Keratinocyte (primary cell): ENCODE measurements around the gene METTL8. TPM values are rescaled to one million over a fixed set of nuclear protein-coding genes. Genes with fewer than 3 reads are reported as not detected.

ENCODE experiments used
- DNase-seq: peaks from one replicate; pipeline ENCODE4 v3.0.0-alpha.2; 2011; ENCODE audit warnings: low read depth, missing footprints, low spot score
- FAIRE-seq: peaks from 2 replicates; lab custom pipeline; 2011; peaks lifted over from hg19 to GRCh38; lab: Jason Lieb, UNC
- H2AFZ ChIP-seq: 2 replicates; pipeline ENCODE4 v1.6.0; 2012; ENCODE audit warnings: low read length, control low read depth, inconsistent platforms; ENCODE audit not compliant: control insufficient read depth
- H3K27ac ChIP-seq: 2 replicates; pipeline ENCODE4 v1.5.1; 2011; ENCODE audit warnings: low read length; ENCODE audit not compliant: control insufficient read depth, insufficient read depth
- H3K27me3 ChIP-seq: 3 replicates; pipeline ENCODE4 v1.6.0; 2011; ENCODE audit warnings: low read length; ENCODE audit not compliant: control insufficient read depth, insufficient read depth; ENCODE audit errors: extremely low read depth
- H3K36me3 ChIP-seq, 2 experiments: 2 replicates in 1 of 2; 3 replicates in 1 of 2; pipeline ENCODE4 v1.5.1; 2011; ENCODE audit warnings: low read length in 2 of 2, mild to moderate bottlenecking in 1 of 2; ENCODE audit not compliant: control insufficient read depth in 2 of 2, insufficient read depth in 2 of 2; ENCODE audit errors: extremely low read depth in 1 of 2
- H3K4me1 ChIP-seq: 3 replicates; pipeline ENCODE4 v1.5.1; 2011; ENCODE audit warnings: low read length; ENCODE audit not compliant: control insufficient read depth, insufficient read depth; ENCODE audit errors: extremely low read depth
- H3K4me2 ChIP-seq: 3 replicates; pipeline ENCODE4 v1.6.0; 2011; ENCODE audit warnings: low read depth, low read length; ENCODE audit not compliant: control insufficient read depth, insufficient read depth; ENCODE audit errors: extremely low read depth
- H3K4me3 ChIP-seq, 3 experiments: fragments of 200-600 bp in 1 of 3; sonication (generic) in 1 of 3; 2 replicates in 2 of 3; 3 replicates in 1 of 3; pipeline ENCODE4 v1.5.1; 2011 to 2016; ENCODE audit warnings: low read length in 3 of 3, mild to moderate bottlenecking in 3 of 3, control low read depth in 2 of 3, inconsistent platforms in 1 of 3, low read depth in 1 of 3, mixed read lengths in 1 of 3, mixed run types in 1 of 3, moderate library complexity in 1 of 3; ENCODE audit not compliant: control insufficient read depth in 2 of 3, insufficient read depth in 2 of 3; ENCODE audit errors: extremely low read depth in 1 of 3
- H3K79me2 ChIP-seq: 2 replicates; pipeline ENCODE4 v1.6.0; 2012; ENCODE audit warnings: low read length; ENCODE audit not compliant: control insufficient read depth, insufficient read depth
- H3K9ac ChIP-seq: 3 replicates; pipeline ENCODE4 v1.6.0; 2011; ENCODE audit warnings: low read length; ENCODE audit not compliant: control insufficient read depth, insufficient read depth; ENCODE audit errors: extremely low read depth
- H3K9me1 ChIP-seq: 3 replicates; pipeline ENCODE4 v1.6.0; 2011; ENCODE audit warnings: low read length; ENCODE audit not compliant: control insufficient read depth, insufficient read depth; ENCODE audit errors: extremely low read depth
- H3K9me3 ChIP-seq: 2 replicates; pipeline ENCODE4 v1.5.1; 2012; ENCODE audit warnings: low read depth, low read length; ENCODE audit not compliant: control insufficient read depth
- H4K20me1 ChIP-seq: 3 replicates; pipeline ENCODE4 v1.6.0; 2011; ENCODE audit warnings: low read length; ENCODE audit not compliant: control insufficient read depth, insufficient read depth; ENCODE audit errors: extremely low read depth
- EZH2 ChIP-seq: IDR thresholded peaks from one replicate; pipeline ENCODE4 v1.6.1; 2012; ENCODE audit warnings: inconsistent platforms, mild to moderate bottlenecking, low read length, moderate library complexity
- dilution Hi-C: fragments of 300-500 bp; cut with MboI; formaldehyde crosslinking; loops from one replicate; pipeline ENCODE4 v1.7.0; 2020; ENCODE audit warnings: low sequenced_read_pairs; ENCODE audit not compliant: extremely low pct_ligation_motif_present
- polyA plus RNA-seq, 5 experiments: library from polyadenylated mRNA; depleted of rRNA in 3 of 5; stranded (reverse) in 3 of 5; stranded (forward) in 1 of 5; unstranded in 1 of 5; fragments of >200 nt; gene quantifications; 1 replicate in 1 of 5; 2 replicates in 3 of 5; 3 replicates in 1 of 5; pipeline versions ENCODE4 v1.2.1 to v1.2.3, GENCODE V29; 2011 to 2012; ENCODE audit warnings: missing spikeins in 2 of 5, low read depth in 1 of 5, low replicate concordance in 1 of 5
- TF ChIP-seq, protein P1 (sequence below), 3 experiments: IDR thresholded peaks in 1 of 3; conservative IDR thresholded peaks in 1 of 3; optimal IDR thresholded peaks in 1 of 3; 2 replicates in 2 of 3; 3 replicates in 1 of 3; pipeline versions ENCODE3 to v1.5.1; 2011; ENCODE audit warnings: low read length in 3 of 3, mild to moderate bottlenecking in 3 of 3, moderate library complexity in 2 of 3, control low read depth in 1 of 3, inconsistent platforms in 1 of 3; ENCODE audit not compliant: insufficient read depth in 2 of 3; ENCODE audit errors: extremely low read depth in 1 of 3

The METTL8 gene
- polyA plus RNA-seq, 1 donor (not counting 4 experiments of a cell fraction or from before 2014, with no cell fraction given): 81.2 TPM

DNA sequence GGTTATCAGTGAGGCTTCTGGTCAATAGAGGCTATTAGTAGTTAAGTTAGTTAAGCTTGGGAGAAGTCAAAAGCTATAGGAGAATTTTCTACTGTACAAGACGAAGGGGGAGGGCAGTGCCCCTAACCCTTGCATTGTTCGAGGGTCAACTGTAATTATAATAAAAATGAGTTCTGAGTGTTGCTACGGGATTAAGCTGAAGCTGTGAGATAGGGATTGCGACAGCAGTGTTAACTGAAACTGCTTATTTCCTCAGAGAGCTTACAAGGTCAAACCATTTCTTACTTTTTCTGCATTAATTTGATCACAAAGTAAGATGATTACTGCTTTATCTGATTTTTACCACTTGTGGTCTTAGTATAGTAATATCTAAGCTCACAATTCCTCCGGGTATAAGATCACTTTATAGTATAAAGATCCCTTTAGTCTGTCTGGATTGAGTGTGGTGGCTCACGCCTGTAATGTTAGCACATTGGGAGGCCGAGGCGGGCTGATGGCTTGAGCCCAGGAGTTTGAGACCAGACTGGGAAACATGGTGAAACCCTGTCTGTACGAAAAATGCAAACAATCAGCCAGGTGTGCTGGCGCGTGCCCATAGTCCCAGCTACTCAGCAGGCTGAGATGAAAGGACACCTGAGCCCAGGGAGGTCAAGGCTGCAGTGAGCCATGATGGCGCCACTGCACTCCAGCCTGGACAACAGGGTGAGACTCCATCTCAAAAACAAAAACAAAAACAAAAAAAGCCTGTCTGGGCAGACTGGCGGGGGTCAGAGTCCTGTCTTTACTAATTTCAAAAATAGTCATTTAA lies 153.6 kb downstream of the METTL8 start:
- dilution Hi-C loops: no loop called here
- no peak overlapping the region for H3K9ac ChIP-seq
- no peak overlapping the region for H3K4me2 ChIP-seq
- no peaks in the 10 kb centered on the region for H3K36me3 ChIP-seq
- H3K27me3 ChIP-seq: no peaks in the 10 kb centered on the region
- no peak overlapping the region for H3K27ac ChIP-seq
- no peak for DNase-seq
- no peak for TF ChIP-seq EZH2
- TF ChIP-seq, protein P1, sequence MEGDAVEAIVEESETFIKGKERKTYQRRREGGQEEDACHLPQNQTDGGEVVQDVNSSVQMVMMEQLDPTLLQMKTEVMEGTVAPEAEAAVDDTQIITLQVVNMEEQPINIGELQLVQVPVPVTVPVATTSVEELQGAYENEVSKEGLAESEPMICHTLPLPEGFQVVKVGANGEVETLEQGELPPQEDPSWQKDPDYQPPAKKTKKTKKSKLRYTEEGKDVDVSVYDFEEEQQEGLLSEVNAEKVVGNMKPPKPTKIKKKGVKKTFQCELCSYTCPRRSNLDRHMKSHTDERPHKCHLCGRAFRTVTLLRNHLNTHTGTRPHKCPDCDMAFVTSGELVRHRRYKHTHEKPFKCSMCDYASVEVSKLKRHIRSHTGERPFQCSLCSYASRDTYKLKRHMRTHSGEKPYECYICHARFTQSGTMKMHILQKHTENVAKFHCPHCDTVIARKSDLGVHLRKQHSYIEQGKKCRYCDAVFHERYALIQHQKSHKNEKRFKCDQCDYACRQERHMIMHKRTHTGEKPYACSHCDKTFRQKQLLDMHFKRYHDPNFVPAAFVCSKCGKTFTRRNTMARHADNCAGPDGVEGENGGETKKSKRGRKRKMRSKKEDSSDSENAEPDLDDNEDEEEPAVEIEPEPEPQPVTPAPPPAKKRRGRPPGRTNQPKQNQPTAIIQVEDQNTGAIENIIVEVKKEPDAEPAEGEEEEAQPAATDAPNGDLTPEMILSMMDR (optimal IDR thresholded peaks at IDR 0.05 in 1 of 3, IDR thresholded peaks at IDR 0.05 in 1 of 3, conservative IDR thresholded peaks at IDR 0.05 in 1 of 3; ENCODE audit: extremely low read depth in 1 of 3, insufficient read depth in 2 of 3, low read length in 3 of 3): no peak
- H2AFZ ChIP-seq: no peak overlapping the region
- H3K4me1 ChIP-seq: no peaks in the 10 kb centered on the region
- no peak overlapping the region for H3K4me3 ChIP-seq
- no peaks in the 10 kb centered on the region for H3K9me3 ChIP-seq
- no peaks in the 10 kb centered on the region for H3K9me1 ChIP-seq
- no peaks in the 10 kb centered on the region for H4K20me1 ChIP-seq
- no peak for FAIRE-seq
- H3K79me2 ChIP-seq: no peaks in the 10 kb centered on the region

DNA sequence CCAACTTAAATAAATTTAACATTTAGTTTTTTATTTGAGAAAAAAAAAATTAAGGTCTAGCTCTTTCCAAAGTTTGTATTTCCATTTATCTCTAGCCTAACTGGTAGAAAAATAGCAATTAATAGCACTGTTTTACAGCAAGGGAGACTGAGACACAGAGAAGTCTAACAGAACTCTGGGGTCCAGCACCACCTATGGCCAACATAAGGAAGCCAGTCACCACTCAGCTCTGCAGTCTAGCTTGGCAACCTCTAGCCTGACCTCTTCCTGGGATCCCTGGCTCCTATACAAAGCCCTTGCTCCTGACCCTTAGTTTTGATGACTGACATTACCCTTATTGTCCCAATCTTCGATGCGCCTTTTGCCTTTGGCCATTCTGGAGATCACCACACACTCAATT lies 159.0 kb downstream of the METTL8 start:
- H3K27me3 ChIP-seq: no peaks in the 10 kb centered on the region
- no peak for TF ChIP-seq EZH2
- TF ChIP-seq, protein P1 (optimal IDR thresholded peaks at IDR 0.05 in 1 of 3, IDR thresholded peaks at IDR 0.05 in 1 of 3, conservative IDR thresholded peaks at IDR 0.05 in 1 of 3; ENCODE audit: extremely low read depth in 1 of 3, insufficient read depth in 2 of 3, low read length in 3 of 3): no peak
- H3K9me3 ChIP-seq: no peaks in the 10 kb centered on the region
- H3K36me3 ChIP-seq: no peaks in the 10 kb centered on the region
- no peaks in the 10 kb centered on the region for H4K20me1 ChIP-seq
- dilution Hi-C loops: no loop called here
- H3K27ac ChIP-seq: no peak overlapping the region
- H3K4me2 ChIP-seq: no peak overlapping the region
- no peak overlapping the region for H3K9ac ChIP-seq
- peaks cover 22% of the 10 kb centered on the region for H3K4me1 ChIP-seq
- FAIRE-seq: no peak
- no peak overlapping the region for H3K4me3 ChIP-seq
- no peaks in the 10 kb centered on the region for H3K79me2 ChIP-seq
- DNase-seq: no peak
- H2AFZ ChIP-seq: no peak overlapping the region
- no peaks in the 10 kb centered on the region for H3K9me1 ChIP-seq
